ENCODE results near the gene CLCN5.
A peak's percentile ranks its signal among the peaks of the same experiment; 100 is the strongest.
"Not testable (repeated sequence)": the region's sequence is repeated elsewhere in the genome, so short reads cannot be mapped to it uniquely, and the experiment has no call there.

The CLCN5 gene

DNA sequence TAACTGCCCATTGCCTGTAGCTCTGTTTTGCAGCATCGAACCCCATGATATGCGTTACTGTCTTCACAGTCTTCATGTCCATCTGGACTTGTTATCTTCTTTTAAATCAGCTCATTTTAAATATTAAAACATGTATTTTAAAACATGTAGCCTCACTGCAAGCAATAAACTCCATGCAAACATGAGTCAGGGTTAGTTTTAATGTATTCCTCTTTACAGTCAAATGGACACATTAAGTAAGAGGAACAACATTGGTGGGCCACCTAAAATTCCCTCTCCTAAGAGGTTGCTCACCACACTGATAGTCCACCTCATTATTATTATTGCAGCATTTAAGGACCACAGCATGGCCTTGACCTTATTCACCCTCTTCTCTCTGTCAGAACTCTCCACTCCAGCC, 74.1 kb downstream of the CLCN5 start:
- no peak for DNase-seq

DNA sequence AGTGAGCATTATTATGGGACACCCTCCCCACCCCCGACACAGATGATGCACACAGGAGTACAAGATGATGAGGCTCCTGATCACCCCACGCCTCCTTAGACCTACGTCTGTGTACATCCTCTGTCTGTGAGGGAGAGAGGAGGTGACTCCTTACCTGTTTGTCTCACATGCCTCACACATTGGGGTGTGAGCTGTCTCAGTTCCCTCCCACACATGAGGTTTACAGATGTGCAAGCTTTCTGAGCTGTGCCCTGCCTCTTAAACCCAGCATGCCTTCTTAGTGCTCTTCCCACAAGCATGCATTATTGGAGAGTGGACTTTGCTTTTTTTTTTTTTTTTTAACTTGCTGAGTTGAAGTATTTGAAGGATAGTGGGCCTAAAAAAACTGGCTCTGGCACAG, 76.7 kb downstream of the CLCN5 start:
- no peak for DNase-seq

GRCh38 chrX:50000937-50001542, 78.6 kb downstream of the CLCN5 start:
- DNase-seq = no peak

GRCh38 chrX:50002067-50002714, 79.8 kb downstream of the CLCN5 start:
- DNase-seq = no peak

DNA sequence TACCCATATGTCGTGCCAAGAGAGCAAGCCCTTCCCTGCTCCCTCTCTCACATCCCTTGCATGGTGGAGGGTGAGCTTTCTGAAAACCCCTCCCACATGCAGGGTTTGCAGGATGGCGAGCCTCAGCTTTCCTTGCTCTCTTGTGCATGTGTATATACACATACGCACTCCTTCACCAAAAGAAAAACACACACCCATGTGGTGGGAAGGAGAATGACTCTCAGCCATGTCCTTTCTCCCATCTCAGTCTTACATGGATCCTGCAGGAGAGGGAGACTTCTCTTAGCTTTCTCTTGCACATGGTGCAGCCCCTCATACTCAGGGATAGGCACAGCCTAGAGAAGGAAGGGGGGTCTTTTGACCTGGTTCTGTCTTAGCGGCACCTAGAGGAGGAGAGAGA, 81.1 kb downstream of the CLCN5 start:
- no peak for DNase-seq

- no peak for DNase-seq
Measured at GRCh38 chrX:50003927-50004326, 81.5 kb downstream of the CLCN5 start.

- not testable (repeated sequence) for DNase-seq
Measured at GRCh38 chrX:50025591-50025990, 103.2 kb downstream of the CLCN5 start.

- no peak for DNase-seq
Measured at GRCh38 chrX:50035126-50035525, 112.7 kb downstream of the CLCN5 start.

DNA sequence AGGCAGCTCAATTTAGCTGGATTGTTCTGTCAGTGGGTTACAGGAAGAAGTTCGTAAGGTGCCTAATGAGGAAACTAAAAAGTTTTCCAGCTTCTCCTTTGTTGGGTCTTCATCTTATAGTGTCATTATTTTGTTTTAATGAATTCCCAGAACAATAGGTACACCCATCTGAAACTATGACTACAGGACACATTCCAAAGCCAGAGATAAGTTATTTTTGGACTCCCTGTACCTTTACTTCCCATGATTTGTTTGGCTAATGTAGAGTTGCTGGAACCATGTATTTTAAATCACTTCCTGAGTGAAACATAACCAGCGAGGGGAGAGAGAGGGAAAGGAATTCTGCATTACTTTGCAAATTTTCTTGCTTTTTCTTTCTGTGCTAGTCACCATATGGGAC, 114.0 kb downstream of the CLCN5 start:
- DNase-seq = no peak

DNA sequence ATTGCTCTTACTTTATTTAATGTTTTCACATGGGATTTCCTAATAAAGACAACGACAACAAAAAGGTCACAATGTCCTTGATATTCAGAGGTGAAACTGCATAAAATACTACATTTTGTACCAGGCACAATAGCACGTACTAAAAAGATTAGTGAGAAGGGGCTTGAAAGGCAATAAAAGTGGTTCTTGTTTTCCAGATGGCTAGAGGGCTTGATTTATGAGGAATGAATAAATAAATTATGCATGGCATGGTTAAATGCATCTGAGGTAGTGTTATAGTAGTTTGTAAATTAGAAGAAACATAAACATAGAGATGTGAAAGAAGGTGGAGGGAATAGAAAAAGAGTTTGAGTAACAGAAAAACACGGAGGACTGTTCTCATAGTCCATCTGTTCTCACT, 123.4 kb downstream of the CLCN5 start:
- DNase-seq = no peak

DNA sequence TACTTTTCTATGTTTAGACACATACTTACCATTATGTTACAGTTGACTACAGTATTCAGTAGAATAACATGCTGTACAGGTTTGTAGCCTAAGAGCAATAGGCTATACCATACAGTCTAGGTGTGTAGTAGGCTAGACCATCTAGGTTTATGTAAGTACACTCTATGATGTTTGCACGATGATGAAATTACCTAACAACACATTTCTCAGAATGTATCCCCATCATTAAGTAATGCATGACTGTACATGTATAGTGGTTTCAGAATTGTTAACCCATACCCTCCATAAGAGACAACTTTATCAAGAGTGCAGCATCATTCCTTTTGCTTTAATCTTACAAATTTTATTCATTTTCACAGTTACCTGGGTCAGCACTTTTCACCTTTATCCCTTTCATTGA, 126.8 kb downstream of the CLCN5 start:
- DNase-seq = no peak

DNA sequence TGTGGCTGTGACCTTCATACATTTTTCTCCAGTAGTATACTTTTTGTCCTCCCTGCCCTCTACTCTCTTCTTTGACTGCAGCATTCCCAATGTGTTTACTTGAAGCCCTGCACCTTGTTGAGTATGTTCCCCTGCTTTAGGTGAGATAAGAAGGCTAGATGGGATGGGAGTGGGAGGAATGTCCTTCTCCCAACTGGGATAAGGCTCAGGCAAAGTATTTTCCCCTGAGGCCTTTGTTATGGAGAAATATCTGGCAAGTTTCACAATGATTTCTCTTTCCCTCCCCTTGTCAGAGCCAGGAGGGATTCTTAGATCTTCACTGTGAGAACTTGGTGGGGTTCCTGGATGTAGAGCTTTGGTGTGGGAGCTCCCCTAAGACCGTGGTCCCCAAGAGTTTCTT, 131.8 kb downstream of the CLCN5 start:
- no peak for DNase-seq

- no peak for DNase-seq
Measured at GRCh38 chrX:50066318-50066937, 144.0 kb downstream of the CLCN5 start.

DNA sequence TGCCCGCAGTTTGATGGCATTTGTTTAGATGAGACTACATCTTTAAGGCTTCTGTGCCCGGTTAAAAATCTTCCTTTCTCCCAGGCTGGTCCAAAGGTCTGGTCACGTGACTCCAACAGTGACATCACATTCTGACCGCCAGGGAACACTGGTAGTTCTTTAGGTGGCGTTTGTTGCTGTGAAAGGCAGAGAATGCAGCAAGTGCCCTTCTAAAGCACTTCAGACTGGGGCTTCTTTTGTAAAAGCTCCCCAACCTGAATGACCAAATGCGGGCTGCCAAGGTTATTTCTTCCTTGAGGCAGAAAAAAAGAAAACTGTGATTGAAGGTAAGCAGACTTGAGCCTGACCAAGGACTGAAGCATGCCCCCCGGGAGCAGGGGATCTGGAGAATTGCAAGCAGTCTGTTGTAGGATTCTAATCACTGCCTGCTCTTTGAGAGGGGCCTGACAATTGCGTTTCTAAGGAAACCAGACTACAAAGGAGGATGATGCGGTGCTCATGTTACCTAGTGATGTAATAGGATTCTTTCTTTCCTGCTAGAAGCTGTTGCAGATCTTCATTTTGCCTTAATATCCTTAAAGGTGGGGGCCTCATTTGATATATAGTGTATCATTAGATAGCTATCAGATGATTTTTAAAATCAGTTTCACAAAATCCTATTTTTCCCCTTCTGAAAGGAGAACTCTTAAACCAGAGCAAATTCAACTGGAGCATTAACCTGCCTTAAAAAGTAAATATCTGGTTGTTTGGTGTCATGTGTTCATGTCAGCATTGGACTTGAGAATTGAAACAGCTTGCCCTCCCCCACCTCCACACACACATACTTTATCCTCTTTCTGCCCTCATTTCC, 145.3 kb downstream of the CLCN5 start:
- peak in 11 of 14 donors; percentile 1 to 84 (median 16) for DNase-seq

GRCh38 chrX:50068285-50068563, 145.8 kb downstream of the CLCN5 start:
- DNase-seq = no peak

DNA sequence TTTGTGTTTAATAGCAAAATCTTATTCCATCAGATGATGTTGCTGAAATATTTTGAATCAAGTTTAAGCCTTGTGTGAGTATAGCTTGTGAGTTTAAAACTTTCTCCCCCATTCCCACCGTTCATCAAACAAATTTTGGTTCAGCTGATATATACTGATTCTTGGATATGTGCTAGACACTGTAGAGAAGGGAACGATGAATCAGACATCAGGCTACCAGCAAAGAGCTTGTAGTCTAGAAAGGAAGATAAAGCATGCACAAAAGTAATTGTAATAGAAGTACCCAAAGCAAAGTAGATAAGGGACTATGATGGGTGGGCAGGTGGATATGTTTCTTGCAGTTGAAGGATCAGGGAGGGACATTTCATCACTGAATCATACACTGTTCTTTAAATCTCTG, 146.5 kb downstream of the CLCN5 start:
- no peak for DNase-seq

DNA sequence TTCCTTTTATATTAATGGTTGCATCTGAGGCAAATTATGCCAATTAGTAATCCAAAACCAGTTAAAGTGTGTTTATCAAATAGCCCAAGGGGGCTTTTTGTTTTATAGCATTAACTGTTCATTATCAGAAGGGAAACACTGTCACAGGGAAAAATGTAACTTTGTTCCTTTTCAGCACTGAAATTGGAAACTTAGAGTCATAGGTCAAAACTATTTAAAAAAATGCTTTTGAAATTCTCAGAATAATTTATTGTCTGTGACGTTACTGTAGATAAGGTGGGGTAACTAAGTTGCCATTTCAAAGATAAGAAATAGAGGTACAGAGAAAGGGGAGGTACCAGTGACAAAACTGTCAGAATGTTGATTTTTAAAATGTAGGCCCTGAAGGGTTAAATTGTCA, 149.1 kb downstream of the CLCN5 start:
- no peak for DNase-seq

GRCh38 chrX:50072110-50072509, 149.7 kb downstream of the CLCN5 start:
- DNase-seq = no peak

DNA sequence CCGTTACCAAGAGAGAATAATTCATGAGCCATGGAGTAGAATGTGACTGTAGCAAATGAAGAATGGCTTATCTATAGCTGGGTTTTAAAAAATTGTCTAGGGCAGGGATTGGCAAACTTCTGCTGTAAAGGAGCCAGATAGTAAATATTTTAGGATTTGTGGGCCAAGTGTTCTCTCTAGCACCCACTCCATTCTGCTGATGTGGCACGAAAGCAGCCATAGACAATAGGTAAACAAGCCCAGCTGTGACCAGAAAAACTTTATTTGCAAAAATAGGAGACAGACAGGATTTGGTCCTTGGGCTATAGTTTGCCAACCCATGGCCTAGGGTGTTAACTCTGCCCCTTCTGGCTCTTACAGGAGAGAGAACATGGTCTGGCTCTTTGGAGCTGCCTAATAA, 151.2 kb downstream of the CLCN5 start:
- no peak for DNase-seq

- no peak for DNase-seq
Measured at GRCh38 chrX:50075630-50076339, 153.4 kb downstream of the CLCN5 start.

DNA sequence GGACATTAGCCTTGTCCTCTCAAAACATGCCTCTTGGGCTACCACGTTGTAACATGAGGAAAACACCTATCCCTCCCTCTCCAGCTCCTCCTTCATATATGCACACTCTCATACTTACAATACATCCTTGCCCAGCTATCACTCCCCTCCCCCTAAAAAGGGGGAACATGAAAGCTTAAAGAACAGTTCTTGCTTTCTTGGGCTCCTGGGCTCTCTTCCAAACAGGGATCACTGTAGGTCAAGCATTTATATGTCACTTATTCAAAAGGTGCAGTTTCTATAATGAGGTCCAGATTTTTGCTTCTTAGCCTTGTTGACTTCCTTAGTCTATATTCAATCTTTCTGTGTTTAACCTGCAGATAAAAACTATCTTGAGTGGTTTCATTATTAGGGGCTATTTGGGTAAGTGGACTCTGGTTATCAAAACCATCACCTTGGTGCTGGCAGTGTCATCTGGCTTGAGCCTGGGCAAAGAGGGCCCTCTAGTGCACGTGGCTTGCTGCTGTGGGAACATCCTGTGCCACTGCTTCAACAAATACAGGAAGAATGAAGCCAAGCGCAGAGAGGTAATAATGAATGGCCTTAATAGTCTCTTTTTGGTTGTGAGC, 159.0 kb downstream of the CLCN5 start:
- peak in 6 of 14 donors; percentile 0 to 16 (median 3) for DNase-seq

- no peak for DNase-seq
Measured at GRCh38 chrX:50082741-50083140, 160.3 kb downstream of the CLCN5 start.
